GM12865 (cell line): ENCODE results near the gene LRRC8A.

Experiments
- DNase-seq: peaks from one replicate; pipeline ENCODE4 v3.0.0; 2010; ENCODE audit warnings: low read depth
- H3K4me3 ChIP-seq: 2 replicates; pipeline ENCODE4 v1.5.1; 2011; ENCODE audit warnings: mild to moderate bottlenecking, low read depth, low read length, control low read depth
- TF ChIP-seq, protein P1 (sequence below): IDR thresholded peaks from 2 replicates; pipeline ENCODE4 v1.5.1; 2011; ENCODE audit warnings: low read length, control low read depth, low read depth, inconsistent platforms; ENCODE audit not compliant: insufficient read depth; ENCODE audit errors: missing control alignments

LRRC8A gene

DNA sequence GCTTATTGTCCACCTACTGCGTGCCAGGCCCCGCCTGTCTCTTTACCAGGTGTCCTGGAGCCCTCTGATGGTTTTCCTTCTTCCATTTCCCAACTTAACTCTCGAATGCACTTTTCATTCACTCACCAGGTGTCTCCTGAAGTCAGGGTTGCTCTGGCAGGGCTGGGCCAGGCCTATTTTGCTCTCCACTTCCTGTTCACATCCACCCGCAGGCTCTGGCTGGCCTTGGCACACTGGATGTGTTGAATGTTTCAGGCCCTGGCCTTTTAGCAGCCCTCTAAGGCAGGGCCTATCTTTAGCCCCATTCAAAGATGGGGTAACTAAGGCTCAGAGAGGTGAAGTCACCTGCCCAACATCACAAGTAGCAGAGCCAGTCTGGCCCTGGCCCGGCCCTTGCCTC, 16.4 kb downstream of the LRRC8A start:
- no peak for DNase-seq
- no peak overlapping the region for H3K4me3 ChIP-seq
- TF ChIP-seq, protein P1, sequence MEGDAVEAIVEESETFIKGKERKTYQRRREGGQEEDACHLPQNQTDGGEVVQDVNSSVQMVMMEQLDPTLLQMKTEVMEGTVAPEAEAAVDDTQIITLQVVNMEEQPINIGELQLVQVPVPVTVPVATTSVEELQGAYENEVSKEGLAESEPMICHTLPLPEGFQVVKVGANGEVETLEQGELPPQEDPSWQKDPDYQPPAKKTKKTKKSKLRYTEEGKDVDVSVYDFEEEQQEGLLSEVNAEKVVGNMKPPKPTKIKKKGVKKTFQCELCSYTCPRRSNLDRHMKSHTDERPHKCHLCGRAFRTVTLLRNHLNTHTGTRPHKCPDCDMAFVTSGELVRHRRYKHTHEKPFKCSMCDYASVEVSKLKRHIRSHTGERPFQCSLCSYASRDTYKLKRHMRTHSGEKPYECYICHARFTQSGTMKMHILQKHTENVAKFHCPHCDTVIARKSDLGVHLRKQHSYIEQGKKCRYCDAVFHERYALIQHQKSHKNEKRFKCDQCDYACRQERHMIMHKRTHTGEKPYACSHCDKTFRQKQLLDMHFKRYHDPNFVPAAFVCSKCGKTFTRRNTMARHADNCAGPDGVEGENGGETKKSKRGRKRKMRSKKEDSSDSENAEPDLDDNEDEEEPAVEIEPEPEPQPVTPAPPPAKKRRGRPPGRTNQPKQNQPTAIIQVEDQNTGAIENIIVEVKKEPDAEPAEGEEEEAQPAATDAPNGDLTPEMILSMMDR, result no peak

DNA sequence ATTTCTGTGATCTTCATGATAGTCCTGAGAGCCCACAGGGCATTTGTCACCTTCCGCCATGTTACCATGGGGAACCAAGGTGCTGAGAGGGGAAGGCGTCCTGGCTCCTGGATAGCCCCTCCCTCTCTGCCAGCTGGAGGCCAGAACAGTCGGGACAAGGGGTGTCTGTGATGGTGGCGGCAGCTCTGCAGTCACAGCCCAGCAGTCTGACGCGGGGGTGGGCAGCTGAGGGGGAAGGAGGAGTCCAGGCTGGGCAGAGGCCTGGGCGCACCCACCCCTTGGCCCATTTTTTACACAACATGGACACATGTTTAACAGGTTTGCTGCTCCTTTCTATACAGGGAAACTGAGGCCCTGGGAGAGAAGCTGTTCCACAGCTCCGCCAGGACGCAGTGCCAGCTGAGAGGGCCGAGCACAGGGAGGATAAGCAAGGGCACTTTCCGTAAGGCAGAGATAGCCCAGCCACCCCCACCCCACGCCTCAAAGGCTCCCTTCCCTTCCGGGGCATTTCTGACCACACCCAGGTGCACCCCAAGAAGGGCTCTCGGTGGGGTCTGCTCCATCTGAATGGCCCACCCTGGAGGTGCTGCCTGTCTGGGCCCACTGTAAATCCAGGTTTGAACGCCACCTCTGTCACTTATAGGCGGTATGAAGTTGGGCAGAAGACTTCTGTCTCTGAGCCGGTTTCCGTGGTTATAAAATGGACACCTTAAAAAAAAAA, 17.1 kb downstream of the LRRC8A start:
- H3K4me3 ChIP-seq, result no peak overlapping the region
- TF ChIP-seq, protein P1, result no peak
- no peak for DNase-seq

DNA sequence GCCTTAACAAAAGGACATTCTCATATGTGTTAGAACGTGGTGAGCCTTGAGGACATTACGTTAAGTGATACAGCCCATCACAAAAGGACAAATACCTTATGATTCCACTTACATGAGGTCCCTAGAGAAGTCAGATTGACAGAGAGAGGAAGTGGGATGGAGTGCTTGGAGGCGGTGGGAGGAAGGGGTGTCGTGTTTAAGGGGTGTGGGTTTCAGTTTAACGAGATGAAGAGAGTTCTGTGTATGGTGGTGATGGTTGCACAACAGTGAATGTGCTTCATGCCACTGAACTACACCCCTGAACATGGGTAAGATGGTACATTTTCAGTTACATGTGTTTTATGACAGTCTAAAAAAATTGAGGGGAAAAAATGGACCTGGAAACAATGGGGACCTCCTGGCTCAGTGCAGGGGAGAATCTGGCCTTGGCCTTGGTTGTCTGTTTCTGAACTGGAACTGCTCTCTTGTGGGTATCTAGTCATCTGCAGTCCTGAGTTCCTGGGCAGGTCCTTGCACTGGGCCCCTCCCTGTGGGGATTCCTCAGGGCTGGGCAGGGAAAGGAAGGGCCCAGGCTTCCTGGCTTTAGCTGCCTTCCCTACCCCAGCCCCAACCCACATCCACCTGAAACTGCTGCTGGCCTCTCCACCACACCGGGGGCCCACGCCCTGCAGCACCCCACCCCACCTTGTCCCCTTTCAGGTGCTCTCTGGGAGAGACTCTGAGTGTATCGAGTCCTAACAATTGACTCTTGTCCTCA, 17.8 kb downstream of the LRRC8A start:
- TF ChIP-seq, protein P1, result no peak
- peak; percentile 55 for DNase-seq
- H3K4me3 ChIP-seq, result no peak overlapping the region

DNA sequence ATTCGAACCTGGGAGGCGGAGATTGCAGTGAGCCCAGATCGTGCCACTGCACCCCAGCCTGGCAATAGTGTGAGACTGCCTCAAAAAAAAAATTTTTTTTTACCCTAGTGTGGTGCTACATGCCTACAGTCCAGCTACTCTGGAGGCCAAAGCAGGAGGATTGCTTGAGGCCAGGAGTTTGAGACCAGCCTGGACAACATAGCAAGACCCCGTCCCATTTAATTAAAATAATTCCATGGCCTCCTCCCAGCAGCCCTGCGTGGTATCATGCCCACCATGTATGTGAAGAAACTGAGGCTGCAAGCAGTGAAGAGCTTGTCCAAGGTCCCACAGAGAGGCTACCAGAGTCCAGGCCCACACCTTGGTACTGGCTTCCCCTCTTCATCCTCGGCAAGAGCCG, 19.4 kb downstream of the LRRC8A start:
- DNase-seq, result no peak
- no peak overlapping the region for H3K4me3 ChIP-seq
- TF ChIP-seq, protein P1, result no peak

DNA sequence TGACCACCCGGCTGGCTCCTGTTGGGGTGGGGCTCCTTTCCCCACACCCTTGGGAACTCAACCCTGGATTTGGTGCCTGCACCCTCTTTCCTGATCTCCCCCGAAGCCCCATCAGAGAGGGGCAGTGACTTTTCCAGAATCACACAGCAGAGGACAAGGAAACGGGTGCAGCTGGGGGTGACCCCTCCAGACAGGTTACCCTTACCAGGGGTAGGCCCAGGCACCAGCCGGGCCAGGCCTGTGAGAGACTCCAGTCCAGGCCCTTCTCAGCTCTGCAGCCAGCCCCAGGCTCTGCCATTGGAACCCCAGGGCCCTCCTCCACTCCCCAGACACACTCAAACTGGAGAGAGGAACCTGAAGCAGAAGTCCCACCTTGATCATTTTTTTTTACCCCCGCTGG, 19.9 kb downstream of the LRRC8A start:
- TF ChIP-seq, protein P1, result no peak
- H3K4me3 ChIP-seq, result no peak overlapping the region
- no peak for DNase-seq

DNA sequence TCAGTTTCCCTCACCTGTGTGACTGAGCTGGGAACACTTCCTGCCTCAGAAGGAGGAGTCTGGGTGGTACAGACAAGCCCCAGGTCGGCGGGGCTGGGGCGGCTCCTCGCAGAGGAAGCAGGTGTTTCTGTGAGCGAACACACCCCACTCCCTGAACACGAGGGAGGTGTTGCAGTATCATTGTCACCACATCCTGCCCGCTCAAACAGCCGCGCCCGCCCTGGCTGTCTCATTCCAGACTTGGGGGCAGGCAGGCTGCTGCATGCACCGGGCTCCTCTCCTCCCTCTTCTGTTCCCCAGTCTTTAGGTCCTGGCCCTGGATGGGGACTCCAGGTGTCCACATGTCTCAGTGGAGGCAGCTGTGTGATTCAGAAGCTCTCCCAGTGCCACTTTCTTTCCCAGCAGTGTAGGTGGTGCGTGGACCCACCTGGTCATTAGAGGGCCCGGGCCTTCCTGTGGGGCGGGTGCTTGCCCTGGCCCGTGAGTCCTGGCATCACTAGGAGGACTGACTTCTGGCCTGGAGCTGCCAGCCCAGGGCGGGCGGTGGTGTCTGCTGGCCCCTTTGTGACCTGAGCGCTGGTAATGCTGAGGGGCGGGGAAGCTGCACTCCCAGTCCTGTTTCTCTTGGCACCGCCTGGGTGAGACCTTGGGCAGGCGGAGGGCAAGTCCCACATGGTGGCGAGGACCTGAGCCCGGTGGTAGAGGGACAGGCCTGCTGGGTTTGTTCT, 20.6 kb downstream of the LRRC8A start:
- TF ChIP-seq, protein P1, result no peak
- no peak overlapping the region for H3K4me3 ChIP-seq
- peak; percentile 90 for DNase-seq
